OCI-LY1 (cell line): ENCODE data around the gene MBD2.

Source experiments
- H2AFZ ChIP-seq: fragments of 200-600 bp; sonication (generic), shearing (Covaris generic); 2 replicates; pipeline ENCODE4 v1.6.0; 2014; ENCODE audit warnings: antibody characterized with exemption, mild to moderate bottlenecking, low read length
- H3F3A ChIP-seq: fragments of 200-600 bp; sonication (generic), shearing (Covaris generic); 2 replicates; pipeline ENCODE4 v1.6.0; 2014; ENCODE audit warnings: mild to moderate bottlenecking, antibody characterized with exemption, low read length, moderate library complexity; ENCODE audit not compliant: insufficient read depth
- H3K27ac ChIP-seq: fragments of 200-600 bp; sonication (generic); 2 replicates; pipeline ENCODE4 v1.5.1; 2014; ENCODE audit warnings: low read length, mixed run types, mild to moderate bottlenecking, low read depth; ENCODE audit not compliant: poor library complexity, severe bottlenecking
- H3K27me3 ChIP-seq: fragments of 200-600 bp; sonication (generic); 2 replicates; pipeline ENCODE4 v1.6.0; 2014; ENCODE audit warnings: antibody characterized with exemption, mild to moderate bottlenecking, low read length, moderate library complexity; ENCODE audit not compliant: insufficient read depth
- H3K36me3 ChIP-seq: fragments of 200-600 bp; sonication (generic); 2 replicates; pipeline ENCODE4 v1.6.1; 2014; ENCODE audit warnings: mild to moderate bottlenecking, antibody characterized with exemption, low read length, moderate library complexity, mixed read lengths; ENCODE audit not compliant: insufficient read depth
- H3K4me1 ChIP-seq: fragments of 200-600 bp; sonication (generic); 2 replicates; pipeline ENCODE4 v1.5.1; 2014; ENCODE audit warnings: mild to moderate bottlenecking, low read length, moderate library complexity; ENCODE audit not compliant: insufficient read depth, severe bottlenecking
- H3K4me2 ChIP-seq: fragments of 200-600 bp; sonication (generic), shearing (Covaris generic); 2 replicates; pipeline ENCODE4 v1.6.1; 2014; ENCODE audit warnings: low read length
- H3K4me3 ChIP-seq: fragments of 200-600 bp; sonication (generic); 2 replicates; pipeline ENCODE4 v1.5.1; 2014; ENCODE audit warnings: low read length, low read depth, mild to moderate bottlenecking, mixed read lengths; ENCODE audit not compliant: poor library complexity, severe bottlenecking
- H3K79me2 ChIP-seq: fragments of 200-600 bp; shearing (Covaris generic); 2 replicates; pipeline ENCODE4 v1.6.1; 2016; ENCODE audit warnings: mixed run types, low read length, mixed read lengths; ENCODE audit not compliant: insufficient read depth
- H3K9ac ChIP-seq: fragments of 200-600 bp; sonication (generic), shearing (Covaris generic); 2 replicates; pipeline ENCODE4 v1.6.1; 2014; ENCODE audit warnings: mild to moderate bottlenecking, low read length, mixed read lengths
- H3K9me2 ChIP-seq: fragments of 200-600 bp; sonication (generic), shearing (Covaris generic); 2 replicates; pipeline ENCODE4 v1.6.1; 2014; ENCODE audit warnings: low read depth, mild to moderate bottlenecking, low read length, mixed read lengths
- H3K9me3 ChIP-seq: fragments of 200-600 bp; shearing (Covaris generic); 2 replicates; pipeline ENCODE4 v1.6.1; 2014; ENCODE audit warnings: low read length, mixed read lengths
- H4K20me1 ChIP-seq: fragments of 200-600 bp; sonication (generic), shearing (Covaris generic); 2 replicates; pipeline ENCODE4 v1.6.0; 2016; ENCODE audit warnings: mild to moderate bottlenecking, low read length; ENCODE audit not compliant: insufficient read depth
- EZH2 ChIP-seq: fragments of 200-600 bp; sonication (generic), shearing (Covaris generic); IDR thresholded peaks from 2 replicates; pipeline ENCODE4 v1.8.0; 2017; ENCODE audit warnings: borderline replicate concordance, mixed run types, mild to moderate bottlenecking, antibody characterized with exemption, low read length, moderate library complexity, mixed read lengths
- TF ChIP-seq, protein P1 (sequence below): fragments of 200-600 bp; sonication (generic), shearing (Covaris generic); IDR thresholded peaks from 2 replicates; pipeline ENCODE4 v1.5.1; 2017; ENCODE audit warnings: mild to moderate bottlenecking, antibody characterized with exemption, low read length, moderate library complexity, mixed read lengths

The MBD2 gene

DNA sequence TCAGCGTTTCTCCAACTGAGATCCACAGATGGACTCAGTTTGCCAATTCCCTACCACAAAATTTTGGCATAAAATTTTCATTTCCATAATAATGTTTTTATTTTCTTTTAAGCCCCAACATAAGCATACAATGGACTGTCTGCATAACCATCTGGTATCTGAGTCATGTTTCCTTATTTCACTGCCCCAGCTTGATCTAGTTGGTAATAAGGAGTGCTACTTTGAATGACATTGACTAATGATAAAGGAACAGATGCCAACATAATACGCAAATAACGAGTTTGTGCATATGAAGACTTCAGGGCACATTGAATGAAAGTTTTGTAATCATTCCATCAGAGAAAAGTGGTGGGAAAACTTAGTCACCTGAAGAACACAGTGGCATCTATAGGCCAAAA is 8.8 kb upstream of the MBD2 start:
- no peak overlapping the region for H3K9ac ChIP-seq
- H3K9me2 ChIP-seq = no peaks in the 10 kb centered on the region
- no peaks in the 10 kb centered on the region for H3F3A ChIP-seq
- no peak for TF ChIP-seq EZH2
- TF ChIP-seq, protein P1, sequence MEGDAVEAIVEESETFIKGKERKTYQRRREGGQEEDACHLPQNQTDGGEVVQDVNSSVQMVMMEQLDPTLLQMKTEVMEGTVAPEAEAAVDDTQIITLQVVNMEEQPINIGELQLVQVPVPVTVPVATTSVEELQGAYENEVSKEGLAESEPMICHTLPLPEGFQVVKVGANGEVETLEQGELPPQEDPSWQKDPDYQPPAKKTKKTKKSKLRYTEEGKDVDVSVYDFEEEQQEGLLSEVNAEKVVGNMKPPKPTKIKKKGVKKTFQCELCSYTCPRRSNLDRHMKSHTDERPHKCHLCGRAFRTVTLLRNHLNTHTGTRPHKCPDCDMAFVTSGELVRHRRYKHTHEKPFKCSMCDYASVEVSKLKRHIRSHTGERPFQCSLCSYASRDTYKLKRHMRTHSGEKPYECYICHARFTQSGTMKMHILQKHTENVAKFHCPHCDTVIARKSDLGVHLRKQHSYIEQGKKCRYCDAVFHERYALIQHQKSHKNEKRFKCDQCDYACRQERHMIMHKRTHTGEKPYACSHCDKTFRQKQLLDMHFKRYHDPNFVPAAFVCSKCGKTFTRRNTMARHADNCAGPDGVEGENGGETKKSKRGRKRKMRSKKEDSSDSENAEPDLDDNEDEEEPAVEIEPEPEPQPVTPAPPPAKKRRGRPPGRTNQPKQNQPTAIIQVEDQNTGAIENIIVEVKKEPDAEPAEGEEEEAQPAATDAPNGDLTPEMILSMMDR = no peak
- H3K27me3 ChIP-seq = no peaks in the 10 kb centered on the region
- no peaks in the 10 kb centered on the region for H4K20me1 ChIP-seq
- H3K79me2 ChIP-seq = no peaks in the 10 kb centered on the region
- H2AFZ ChIP-seq = no peak overlapping the region
- H3K9me3 ChIP-seq = no peaks in the 10 kb centered on the region
- no peaks in the 10 kb centered on the region for H3K36me3 ChIP-seq
- no peak overlapping the region for H3K4me2 ChIP-seq
- H3K4me3 ChIP-seq = no peak overlapping the region
- peaks cover 9% of the 10 kb centered on the region for H3K4me1 ChIP-seq
- H3K27ac ChIP-seq = no peak overlapping the region

DNA sequence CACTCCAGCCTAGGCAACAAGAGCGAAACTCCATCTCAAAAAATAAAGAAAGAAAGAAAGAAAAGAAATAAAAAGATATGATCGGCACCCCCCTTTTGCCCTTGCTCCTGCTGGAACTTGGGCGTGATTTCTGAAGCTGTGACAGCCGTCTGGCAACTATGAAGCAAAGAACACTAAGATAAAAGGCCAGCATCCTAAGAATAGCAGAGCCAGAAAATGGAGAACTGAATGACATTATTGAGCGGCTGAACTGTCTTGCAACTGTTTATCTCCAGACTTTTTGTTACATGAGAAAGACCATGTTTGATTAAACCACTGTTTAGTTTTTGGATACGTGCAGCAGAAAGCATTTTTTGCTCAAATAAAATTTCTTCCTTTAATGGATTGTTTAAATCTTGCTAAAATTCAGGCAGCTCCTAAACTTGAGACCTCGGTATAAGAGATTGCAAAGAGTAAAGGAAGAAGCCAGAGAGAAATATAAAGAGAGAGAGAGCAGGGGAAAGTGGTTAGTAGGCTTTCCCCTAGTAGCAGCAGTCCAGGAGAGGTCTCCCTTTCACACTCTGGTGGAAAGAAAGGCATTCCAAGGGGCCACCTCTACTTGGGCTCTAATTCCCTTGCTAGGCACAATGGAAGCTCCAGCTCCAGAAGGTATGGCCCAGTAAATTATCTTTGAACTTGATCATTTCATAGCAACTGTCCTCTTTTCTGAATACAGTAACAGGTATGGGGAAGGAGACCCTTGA is 8.2 kb upstream of the MBD2 start:
- Histone ChIP-seq H3K4me2 (no peak overlapping the region), H3K4me1 (peaks cover 9% of the 10 kb centered on the region), H3K27ac (no peak overlapping the region), H3K36me3 (no peaks in the 10 kb centered on the region), H3K4me3 (no peak overlapping the region), H2AFZ (no peak overlapping the region), H4K20me1 (no peaks in the 10 kb centered on the region), H3K9me3 (no peaks in the 10 kb centered on the region), H3K9ac (no peak overlapping the region), H3K79me2 (no peaks in the 10 kb centered on the region), H3F3A (no peaks in the 10 kb centered on the region), H3K27me3 (no peaks in the 10 kb centered on the region), H3K9me2 (no peaks in the 10 kb centered on the region)
- TF ChIP-seq, protein P1 = no peak
- TF ChIP-seq EZH2 = no peak

DNA sequence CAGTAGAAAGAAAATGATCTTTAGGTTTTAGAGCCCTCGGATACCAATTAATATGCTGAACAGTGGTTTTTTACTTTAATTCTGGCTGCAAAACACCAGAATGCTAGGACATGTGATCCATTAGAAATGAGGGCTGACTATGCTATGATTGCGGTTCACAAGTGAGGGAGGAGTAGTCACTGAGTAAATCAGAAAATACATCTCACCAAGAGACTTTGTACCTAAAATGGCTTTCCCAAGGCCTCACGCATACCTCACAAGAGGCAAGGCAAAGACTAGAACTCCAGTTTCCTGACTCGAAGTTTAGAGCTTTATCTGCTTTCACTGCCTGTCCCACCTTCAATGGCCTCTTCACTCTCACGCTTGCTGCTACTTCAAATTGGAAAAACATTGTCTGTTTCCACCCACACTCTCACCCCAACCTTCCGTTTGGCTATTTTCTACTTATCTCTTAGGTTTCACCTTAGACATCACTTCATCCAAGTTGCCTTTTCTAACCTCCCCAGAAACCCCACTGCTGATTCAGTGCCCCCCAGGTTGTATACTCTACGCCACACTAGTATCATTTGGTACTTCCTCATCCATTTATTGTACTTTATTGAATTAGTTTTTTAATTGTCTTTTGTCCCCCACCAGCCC is 5.1 kb upstream of the MBD2 start:
- 0 out of 2 replicates have a peak overlapping the region, but pooled peaks have one; percentile 11 for H3K4me2 ChIP-seq
- H4K20me1 ChIP-seq = no peaks in the 10 kb centered on the region
- H3K36me3 ChIP-seq = no peaks in the 10 kb centered on the region
- no peak overlapping the region for H3K4me3 ChIP-seq
- no peak overlapping the region; the same call in 1 of the 2 replicates for H3K9ac ChIP-seq
- H3K27ac ChIP-seq = no peak overlapping the region
- H2AFZ ChIP-seq = peak overlapping the region; percentile 88
- no peak for TF ChIP-seq EZH2
- TF ChIP-seq, protein P1 = no peak
- no peaks in the 10 kb centered on the region for H3K27me3 ChIP-seq
- no peaks in the 10 kb centered on the region for H3K9me2 ChIP-seq
- H3F3A ChIP-seq = no peaks in the 10 kb centered on the region
- H3K9me3 ChIP-seq = no peaks in the 10 kb centered on the region
- H3K4me1 ChIP-seq = peaks cover 16% of the 10 kb centered on the region
- no peaks in the 10 kb centered on the region for H3K79me2 ChIP-seq
